GM23338 (cell line): Measurements from ENCODE around the gene DAB2. TPM values are rescaled to one million over a fixed set of nuclear protein-coding genes. Genes with fewer than 3 reads are reported as not detected.

Experiments used
- ATAC-seq: fragments of 200-7000 bp; cut with Tn5 transposase; 3 replicates; pipeline ENCODE4 v1.9.1; 2020
- DNase-seq: peaks from one replicate; pipeline ENCODE4 v3.0.0-alpha.2; 2015; ENCODE audit warnings: low spot score
- H2AFZ ChIP-seq: fragments of 200-600 bp; sonication (generic); 2 replicates; pipeline ENCODE4 v1.8.0; 2016; ENCODE audit warnings: antibody characterized with exemption, mild to moderate bottlenecking, moderate library complexity
- H3F3A ChIP-seq: fragments of 200-600 bp; sonication (generic); replicated peaks from 2 replicates; pipeline ENCODE4 v1.8.0; 2017; ENCODE audit warnings: antibody characterized with exemption, mixed run types, low read depth
- H3K27ac ChIP-seq: fragments of 200-600 bp; sonication (generic); 2 replicates; pipeline ENCODE4 v1.6.1; 2016; ENCODE audit warnings: low read depth
- H3K27me3 ChIP-seq: fragments of 200-600 bp; sonication (generic); 2 replicates; pipeline ENCODE4 v1.8.0; 2016; ENCODE audit warnings: mild to moderate bottlenecking, mixed run types, moderate library complexity; ENCODE audit not compliant: insufficient read depth
- H3K36me3 ChIP-seq: fragments of 200-600 bp; sonication (generic); 2 replicates; pipeline ENCODE4 v1.8.0; 2016; ENCODE audit warnings: mild to moderate bottlenecking; ENCODE audit not compliant: insufficient read depth
- H3K4me1 ChIP-seq: fragments of 200-600 bp; sonication (generic); 2 replicates; pipeline ENCODE4 v1.8.0; 2016; ENCODE audit warnings: mild to moderate bottlenecking, moderate library complexity; ENCODE audit not compliant: insufficient read depth
- H3K4me2 ChIP-seq: fragments of 200-600 bp; sonication (generic); 2 replicates; pipeline ENCODE4 v1.7.1; 2017; ENCODE audit warnings: mixed run types
- H3K4me3 ChIP-seq: fragments of 200-600 bp; sonication (generic); 2 replicates; pipeline ENCODE4 v1.6.1; 2016; ENCODE audit warnings: mixed run types
- H3K79me2 ChIP-seq: fragments of 200-600 bp; sonication (generic); replicated peaks from 2 replicates; pipeline ENCODE4 v1.8.0; 2017; ENCODE audit warnings: mild to moderate bottlenecking; ENCODE audit not compliant: insufficient read depth
- H3K9me2 ChIP-seq: fragments of 200-600 bp; sonication (generic); 2 replicates; pipeline ENCODE4 v1.8.0; 2017; ENCODE audit not compliant: insufficient read depth
- H4K20me1 ChIP-seq: fragments of 200-600 bp; sonication (generic); replicated peaks from 2 replicates; pipeline ENCODE4 v1.8.0; 2017; ENCODE audit warnings: mild to moderate bottlenecking; ENCODE audit not compliant: insufficient read depth
- H3K27ac Mint-ChIP-seq: 2 replicates; pipeline ENCODE4 v1.8.0; 2020; ENCODE audit warnings: inconsistent platforms, mild to moderate bottlenecking, moderate library complexity, mixed read lengths
- H3K27me3 Mint-ChIP-seq: 3 replicates; pipeline ENCODE4 v1.8.0; 2022; ENCODE audit warnings: low read depth, mild to moderate bottlenecking, moderate library complexity, mixed read lengths, inconsistent platforms; ENCODE audit not compliant: insufficient read depth, poor library complexity
- H3K36me3 Mint-ChIP-seq: 3 replicates; pipeline ENCODE4 v1.8.0; 2021; ENCODE audit warnings: low read depth, mild to moderate bottlenecking, inconsistent platforms, moderate library complexity, mixed read lengths
- H3K4me1 Mint-ChIP-seq: 3 replicates; pipeline ENCODE4 v1.8.0; 2020; ENCODE audit warnings: mild to moderate bottlenecking, inconsistent platforms, mixed read lengths
- H3K4me3 Mint-ChIP-seq: 3 replicates; pipeline ENCODE4 v1.8.0; 2021; ENCODE audit warnings: moderate library complexity, mild to moderate bottlenecking, inconsistent platforms, mixed read lengths
- H3K9me3 Mint-ChIP-seq: 3 replicates; pipeline ENCODE4 v1.8.0; 2020; ENCODE audit warnings: moderate library complexity, mild to moderate bottlenecking, inconsistent platforms, mixed read lengths
- CREB1 ChIP-seq: fragments of 250-450 bp; sonication (Bioruptor Pico); IDR thresholded peaks from 2 replicates; pipeline ENCODE4 v1.5.0; 2020; ENCODE audit warnings: low read depth, mild to moderate bottlenecking, moderate library complexity
- EZH2 ChIP-seq: fragments of 200-600 bp; sonication (generic); IDR thresholded peaks from one replicate; pipeline ENCODE4 v1.8.0; 2017; ENCODE audit warnings: antibody characterized with exemption, mild to moderate bottlenecking, low read depth; ENCODE audit not compliant: unreplicated experiment
- EZH2phosphoT487 ChIP-seq: fragments of 200-600 bp; sonication (generic); IDR thresholded peaks from one replicate; pipeline ENCODE4 v1.8.1; 2018; ENCODE audit warnings: antibody characterized with exemption; ENCODE audit not compliant: unreplicated experiment
- JUNB ChIP-seq: IDR thresholded peaks from one replicate; pipeline ENCODE4 v1.6.1; 2016; ENCODE audit warnings: antibody characterized with exemption; ENCODE audit not compliant: unreplicated experiment
- NANOG ChIP-seq: IDR thresholded peaks from 2 replicates; pipeline ENCODE4 v1.6.1; 2016; ENCODE audit warnings: antibody characterized with exemption, borderline replicate concordance
- POLR2AphosphoS5 ChIP-seq: IDR thresholded peaks from 2 replicates; pipeline ENCODE4 v1.6.1; 2016; ENCODE audit warnings: antibody characterized with exemption, low read depth
- STAT1 ChIP-seq: IDR thresholded peaks from one replicate; pipeline ENCODE4 v1.6.1; 2016; ENCODE audit warnings: antibody characterized with exemption; ENCODE audit not compliant: unreplicated experiment
- ZNF114 ChIP-seq: fragments of 250-450 bp; sonication (Bioruptor Pico); IDR thresholded peaks from 2 replicates; pipeline ENCODE4 v1.5.0; 2020; ENCODE audit warnings: mild to moderate bottlenecking, moderate library complexity
- ZNF331 ChIP-seq: fragments of 250-450 bp; sonication (Bioruptor Pico); IDR thresholded peaks from 2 replicates; pipeline ENCODE4 v1.5.0; 2020; ENCODE audit warnings: low read depth, mild to moderate bottlenecking, moderate library complexity
- polyA plus RNA-seq: library from polyadenylated mRNA; unstranded; fragments of >200 nt; fragmentation: Nextera tagmentation; extraction: Ambion mirVana; gene quantifications from 2 replicates; pipeline ENCODE4 v1.2.1, GENCODE V29; 2016
- total RNA-seq: library from RNA; depleted of rRNA; stranded (reverse); fragments of >200 nt; shearing (Covaris generic); gene quantifications from 2 replicates; pipeline ENCODE4 v1.2.3, GENCODE V29; 2014
- TF ChIP-seq, protein P1 (sequence below), 2 experiments: fragments of 200-600 bp in 1 of 2; sonication (generic) in 1 of 2; conservative IDR thresholded peaks; 2 replicates each; pipeline versions ENCODE4 v1.5.1 to v1.6.1; 2016 to 2017; ENCODE audit warnings: antibody characterized with exemption in 2 of 2, low read depth in 2 of 2, mild to moderate bottlenecking in 2 of 2, moderate library complexity in 1 of 2
- TF ChIP-seq, protein P2 (sequence below): IDR thresholded peaks from one replicate; pipeline ENCODE4 v1.6.1; 2018; ENCODE audit warnings: antibody characterized with exemption; ENCODE audit not compliant: unreplicated experiment
- TF ChIP-seq, protein P3 (sequence below): fragments of 250-450 bp; sonication (Bioruptor Pico); IDR thresholded peaks from 2 replicates; pipeline ENCODE4 v1.5.0; 2020; ENCODE audit warnings: mild to moderate bottlenecking, moderate library complexity
- TF ChIP-seq, protein P4 (sequence below): IDR thresholded peaks from 2 replicates; pipeline ENCODE4 v1.6.1; 2016; ENCODE audit warnings: antibody characterized with exemption

DAB2 gene
- total and polyA plus RNA-seq, 2 experiments from 2014 or later, result 6.4 to 8.4 TPM

DNA sequence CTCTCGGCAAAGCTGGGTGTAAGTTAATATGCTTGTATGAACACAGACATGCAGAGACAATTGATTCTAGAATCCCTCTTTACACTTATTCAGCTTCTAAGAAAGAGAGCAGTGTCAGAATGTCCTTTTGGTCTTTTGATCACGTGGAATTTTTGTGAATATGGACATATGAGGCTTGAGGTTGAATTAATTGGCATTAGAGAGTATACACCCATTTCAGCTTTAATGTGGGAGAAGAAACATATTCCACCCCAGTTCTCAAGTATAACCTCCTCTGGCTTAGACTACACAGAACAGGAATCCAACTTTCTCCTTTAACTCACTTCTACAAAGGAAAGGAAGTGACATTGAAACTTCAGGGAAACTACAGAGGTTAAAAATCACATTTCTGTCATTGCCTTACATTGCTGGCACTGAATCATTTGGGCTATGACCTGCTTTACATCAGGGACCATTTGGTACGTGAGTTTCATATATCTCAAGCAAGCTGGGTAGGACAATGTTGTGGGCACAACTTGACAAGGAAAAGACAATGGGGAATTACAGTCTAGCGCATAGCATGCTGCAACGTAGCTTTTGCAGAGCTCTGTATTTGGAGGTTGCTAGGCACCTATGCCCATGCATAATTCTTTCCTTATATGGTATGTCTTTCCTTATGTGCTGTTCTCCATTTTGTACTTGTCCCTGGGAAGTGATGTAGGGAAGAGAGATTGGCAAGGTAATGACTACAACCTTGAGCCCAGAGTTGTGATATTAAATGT, 19.5 kb downstream of the DAB2 start:
- Histone ChIP-seq H3F3A (no peaks in the 10 kb centered on the region), H4K20me1 (no peaks in the 10 kb centered on the region), H3K27me3 (no peaks in the 10 kb centered on the region), H3K79me2 (no peaks in the 10 kb centered on the region), H3K27ac (no peak overlapping the region), H3K36me3 (no peaks in the 10 kb centered on the region), H3K4me2 (no peak overlapping the region), H3K4me1 (peaks cover 9% of the 10 kb centered on the region; the same call in 1 of the 2 replicates), H3K4me3 (no peak overlapping the region), H3K9me2 (no peaks in the 10 kb centered on the region; the same call in 1 of the 2 replicates), H2AFZ (no peak overlapping the region)
- ATAC-seq, result no peak
- Mint-ChIP-seq H3K27me3 (no peaks in the 10 kb centered on the region), H3K4me1 (peaks cover 7% of the 10 kb centered on the region), H3K27ac (no peak overlapping the region; the same call in 1 of the 2 replicates), H3K9me3 (no peaks in the 10 kb centered on the region), H3K36me3 (no peaks in the 10 kb centered on the region), H3K4me3 (no peak overlapping the region)
- no peak for DNase-seq
- TF ChIP-seq JUNB, result no peak
- TF ChIP-seq EZH2phosphoT487, result no peak
- no peak for TF ChIP-seq ZNF331 (CRISPR knock-in tag)
- TF ChIP-seq CREB1 (CRISPR knock-in tag), result no peak
- no peak for TF ChIP-seq POLR2AphosphoS5
- TF ChIP-seq EZH2, result no peak
- no peak for TF ChIP-seq STAT1
- TF ChIP-seq, protein P1, sequence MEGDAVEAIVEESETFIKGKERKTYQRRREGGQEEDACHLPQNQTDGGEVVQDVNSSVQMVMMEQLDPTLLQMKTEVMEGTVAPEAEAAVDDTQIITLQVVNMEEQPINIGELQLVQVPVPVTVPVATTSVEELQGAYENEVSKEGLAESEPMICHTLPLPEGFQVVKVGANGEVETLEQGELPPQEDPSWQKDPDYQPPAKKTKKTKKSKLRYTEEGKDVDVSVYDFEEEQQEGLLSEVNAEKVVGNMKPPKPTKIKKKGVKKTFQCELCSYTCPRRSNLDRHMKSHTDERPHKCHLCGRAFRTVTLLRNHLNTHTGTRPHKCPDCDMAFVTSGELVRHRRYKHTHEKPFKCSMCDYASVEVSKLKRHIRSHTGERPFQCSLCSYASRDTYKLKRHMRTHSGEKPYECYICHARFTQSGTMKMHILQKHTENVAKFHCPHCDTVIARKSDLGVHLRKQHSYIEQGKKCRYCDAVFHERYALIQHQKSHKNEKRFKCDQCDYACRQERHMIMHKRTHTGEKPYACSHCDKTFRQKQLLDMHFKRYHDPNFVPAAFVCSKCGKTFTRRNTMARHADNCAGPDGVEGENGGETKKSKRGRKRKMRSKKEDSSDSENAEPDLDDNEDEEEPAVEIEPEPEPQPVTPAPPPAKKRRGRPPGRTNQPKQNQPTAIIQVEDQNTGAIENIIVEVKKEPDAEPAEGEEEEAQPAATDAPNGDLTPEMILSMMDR (conservative IDR thresholded peaks at IDR 0.05; ENCODE audit: low read depth in 2 of 2), result no peak
- TF ChIP-seq ZNF114, result no peak
- TF ChIP-seq, protein P2, sequence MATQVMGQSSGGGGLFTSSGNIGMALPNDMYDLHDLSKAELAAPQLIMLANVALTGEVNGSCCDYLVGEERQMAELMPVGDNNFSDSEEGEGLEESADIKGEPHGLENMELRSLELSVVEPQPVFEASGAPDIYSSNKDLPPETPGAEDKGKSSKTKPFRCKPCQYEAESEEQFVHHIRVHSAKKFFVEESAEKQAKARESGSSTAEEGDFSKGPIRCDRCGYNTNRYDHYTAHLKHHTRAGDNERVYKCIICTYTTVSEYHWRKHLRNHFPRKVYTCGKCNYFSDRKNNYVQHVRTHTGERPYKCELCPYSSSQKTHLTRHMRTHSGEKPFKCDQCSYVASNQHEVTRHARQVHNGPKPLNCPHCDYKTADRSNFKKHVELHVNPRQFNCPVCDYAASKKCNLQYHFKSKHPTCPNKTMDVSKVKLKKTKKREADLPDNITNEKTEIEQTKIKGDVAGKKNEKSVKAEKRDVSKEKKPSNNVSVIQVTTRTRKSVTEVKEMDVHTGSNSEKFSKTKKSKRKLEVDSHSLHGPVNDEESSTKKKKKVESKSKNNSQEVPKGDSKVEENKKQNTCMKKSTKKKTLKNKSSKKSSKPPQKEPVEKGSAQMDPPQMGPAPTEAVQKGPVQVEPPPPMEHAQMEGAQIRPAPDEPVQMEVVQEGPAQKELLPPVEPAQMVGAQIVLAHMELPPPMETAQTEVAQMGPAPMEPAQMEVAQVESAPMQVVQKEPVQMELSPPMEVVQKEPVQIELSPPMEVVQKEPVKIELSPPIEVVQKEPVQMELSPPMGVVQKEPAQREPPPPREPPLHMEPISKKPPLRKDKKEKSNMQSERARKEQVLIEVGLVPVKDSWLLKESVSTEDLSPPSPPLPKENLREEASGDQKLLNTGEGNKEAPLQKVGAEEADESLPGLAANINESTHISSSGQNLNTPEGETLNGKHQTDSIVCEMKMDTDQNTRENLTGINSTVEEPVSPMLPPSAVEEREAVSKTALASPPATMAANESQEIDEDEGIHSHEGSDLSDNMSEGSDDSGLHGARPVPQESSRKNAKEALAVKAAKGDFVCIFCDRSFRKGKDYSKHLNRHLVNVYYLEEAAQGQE, result no peak
- TF ChIP-seq, protein P3, sequence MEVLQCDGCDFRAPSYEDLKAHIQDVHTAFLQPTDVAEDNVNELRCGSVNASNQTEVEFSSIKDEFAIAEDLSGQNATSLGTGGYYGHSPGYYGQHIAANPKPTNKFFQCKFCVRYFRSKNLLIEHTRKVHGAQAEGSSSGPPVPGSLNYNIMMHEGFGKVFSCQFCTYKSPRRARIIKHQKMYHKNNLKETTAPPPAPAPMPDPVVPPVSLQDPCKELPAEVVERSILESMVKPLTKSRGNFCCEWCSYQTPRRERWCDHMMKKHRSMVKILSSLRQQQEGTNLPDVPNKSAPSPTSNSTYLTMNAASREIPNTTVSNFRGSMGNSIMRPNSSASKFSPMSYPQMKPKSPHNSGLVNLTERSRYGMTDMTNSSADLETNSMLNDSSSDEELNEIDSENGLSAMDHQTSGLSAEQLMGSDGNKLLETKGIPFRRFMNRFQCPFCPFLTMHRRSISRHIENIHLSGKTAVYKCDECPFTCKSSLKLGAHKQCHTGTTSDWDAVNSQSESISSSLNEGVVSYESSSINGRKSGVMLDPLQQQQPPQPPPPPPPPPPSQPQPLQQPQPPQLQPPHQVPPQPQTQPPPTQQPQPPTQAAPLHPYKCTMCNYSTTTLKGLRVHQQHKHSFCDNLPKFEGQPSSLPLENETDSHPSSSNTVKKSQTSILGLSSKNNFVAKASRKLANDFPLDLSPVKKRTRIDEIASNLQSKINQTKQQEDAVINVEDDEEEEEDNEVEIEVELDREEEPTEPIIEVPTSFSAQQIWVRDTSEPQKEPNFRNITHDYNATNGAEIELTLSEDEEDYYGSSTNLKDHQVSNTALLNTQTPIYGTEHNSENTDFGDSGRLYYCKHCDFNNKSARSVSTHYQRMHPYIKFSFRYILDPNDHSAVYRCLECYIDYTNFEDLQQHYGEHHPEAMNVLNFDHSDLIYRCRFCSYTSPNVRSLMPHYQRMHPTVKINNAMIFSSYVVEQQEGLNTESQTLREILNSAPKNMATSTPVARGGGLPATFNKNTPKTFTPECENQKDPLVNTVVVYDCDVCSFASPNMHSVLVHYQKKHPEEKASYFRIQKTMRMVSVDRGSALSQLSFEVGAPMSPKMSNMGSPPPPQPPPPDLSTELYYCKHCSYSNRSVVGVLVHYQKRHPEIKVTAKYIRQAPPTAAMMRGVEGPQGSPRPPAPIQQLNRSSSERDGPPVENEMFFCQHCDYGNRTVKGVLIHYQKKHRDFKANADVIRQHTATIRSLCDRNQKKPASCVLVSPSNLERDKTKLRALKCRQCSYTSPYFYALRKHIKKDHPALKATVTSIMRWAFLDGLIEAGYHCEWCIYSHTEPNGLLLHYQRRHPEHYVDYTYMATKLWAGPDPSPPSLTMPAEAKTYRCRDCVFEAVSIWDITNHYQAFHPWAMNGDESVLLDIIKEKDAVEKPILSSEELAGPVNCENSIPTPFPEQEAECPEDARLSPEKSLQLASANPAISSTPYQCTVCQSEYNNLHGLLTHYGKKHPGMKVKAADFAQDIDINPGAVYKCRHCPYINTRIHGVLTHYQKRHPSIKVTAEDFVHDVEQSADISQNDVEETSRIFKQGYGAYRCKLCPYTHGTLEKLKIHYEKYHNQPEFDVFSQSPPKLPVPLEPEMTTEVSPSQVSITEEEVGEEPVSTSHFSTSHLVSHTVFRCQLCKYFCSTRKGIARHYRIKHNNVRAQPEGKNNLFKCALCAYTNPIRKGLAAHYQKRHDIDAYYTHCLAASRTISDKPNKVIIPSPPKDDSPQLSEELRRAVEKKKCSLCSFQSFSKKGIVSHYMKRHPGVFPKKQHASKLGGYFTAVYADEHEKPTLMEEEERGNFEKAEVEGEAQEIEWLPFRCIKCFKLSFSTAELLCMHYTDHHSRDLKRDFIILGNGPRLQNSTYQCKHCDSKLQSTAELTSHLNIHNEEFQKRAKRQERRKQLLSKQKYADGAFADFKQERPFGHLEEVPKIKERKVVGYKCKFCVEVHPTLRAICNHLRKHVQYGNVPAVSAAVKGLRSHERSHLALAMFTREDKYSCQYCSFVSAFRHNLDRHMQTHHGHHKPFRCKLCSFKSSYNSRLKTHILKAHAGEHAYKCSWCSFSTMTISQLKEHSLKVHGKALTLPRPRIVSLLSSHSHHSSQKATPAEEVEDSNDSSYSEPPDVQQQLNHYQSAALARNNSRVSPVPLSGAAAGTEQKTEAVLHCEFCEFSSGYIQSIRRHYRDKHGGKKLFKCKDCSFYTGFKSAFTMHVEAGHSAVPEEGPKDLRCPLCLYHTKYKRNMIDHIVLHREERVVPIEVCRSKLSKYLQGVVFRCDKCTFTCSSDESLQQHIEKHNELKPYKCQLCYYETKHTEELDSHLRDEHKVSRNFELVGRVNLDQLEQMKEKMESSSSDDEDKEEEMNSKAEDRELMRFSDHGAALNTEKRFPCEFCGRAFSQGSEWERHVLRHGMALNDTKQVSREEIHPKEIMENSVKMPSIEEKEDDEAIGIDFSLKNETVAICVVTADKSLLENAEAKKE, result no peak
- TF ChIP-seq, protein P4, sequence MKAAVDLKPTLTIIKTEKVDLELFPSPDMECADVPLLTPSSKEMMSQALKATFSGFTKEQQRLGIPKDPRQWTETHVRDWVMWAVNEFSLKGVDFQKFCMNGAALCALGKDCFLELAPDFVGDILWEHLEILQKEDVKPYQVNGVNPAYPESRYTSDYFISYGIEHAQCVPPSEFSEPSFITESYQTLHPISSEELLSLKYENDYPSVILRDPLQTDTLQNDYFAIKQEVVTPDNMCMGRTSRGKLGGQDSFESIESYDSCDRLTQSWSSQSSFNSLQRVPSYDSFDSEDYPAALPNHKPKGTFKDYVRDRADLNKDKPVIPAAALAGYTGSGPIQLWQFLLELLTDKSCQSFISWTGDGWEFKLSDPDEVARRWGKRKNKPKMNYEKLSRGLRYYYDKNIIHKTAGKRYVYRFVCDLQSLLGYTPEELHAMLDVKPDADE, result no peak
- no peak for TF ChIP-seq NANOG
